Gastroesophageal sphincter (tissue), 4 donors: ENCODE measurements around the gene STAP2. TPM values are rescaled to one million over a fixed set of nuclear protein-coding genes. Genes with fewer than 3 reads are reported as not detected.

Source experiments
- ATAC-seq: fragments of 150-250 bp; one replicate; pipeline ENCODE4 v1.9.1; 2016; ENCODE audit warnings: mild to moderate bottlenecking, moderate library complexity
- H3K27ac ChIP-seq, 4 donors: fragments of 200-600 bp; sonication (generic) in 3 of 4; 1 replicate in 3 of 4; 2 replicates in 1 of 4; pipeline ENCODE4 v1.5.1; 2016 to 2019
- H3K27me3 ChIP-seq: fragments of 200-600 bp; sonication (generic); one replicate; pipeline ENCODE4 v1.5.1; 2019
- H3K36me3 ChIP-seq, 2 donors: fragments of 200-600 bp; sonication (generic); one replicate each; pipeline ENCODE4 v1.5.1; 2019; ENCODE audit warnings: control low read depth in 1 of 2
- H3K4me1 ChIP-seq, 3 donors: fragments of 200-600 bp; sonication (generic); 1 replicate in 2 of 3; 2 replicates in 1 of 3; pipeline ENCODE4 v1.5.1; 2016 to 2019; ENCODE audit warnings: control low read depth in 2 of 3
- H3K4me3 ChIP-seq, 2 donors: fragments of 200-600 bp; sonication (generic); one replicate each; pipeline ENCODE4 v1.5.1; 2019; ENCODE audit warnings: mild to moderate bottlenecking in 1 of 2, moderate library complexity in 1 of 2
- H3K9me3 ChIP-seq, 3 donors: fragments of 200-600 bp; sonication (generic); one replicate each; pipeline ENCODE4 v1.5.1; 2017 to 2019; ENCODE audit warnings: control low read depth in 2 of 3
- CTCF ChIP-seq, 4 experiments: fragments of 200-600 bp in 2 of 4; fragments of 450-650 bp in 2 of 4; sonication (generic) in 1 of 4; IDR thresholded peaks; one replicate each; pipeline ENCODE4 v1.5.1; 2017 to 2019; ENCODE audit warnings: antibody characterized with exemption in 4 of 4, mild to moderate bottlenecking in 2 of 4, moderate library complexity in 2 of 4
- EP300 ChIP-seq: sonication (generic); formaldehyde crosslinking; IDR thresholded peaks from one replicate; pipeline ENCODE4 v1.6.1; 2017; ENCODE audit warnings: antibody characterized with exemption, mild to moderate bottlenecking
- POLR2A ChIP-seq, 2 donors: fragments of 450-650 bp; IDR thresholded peaks; one replicate each; pipeline ENCODE4 v1.6.1; 2017; ENCODE audit warnings: antibody characterized with exemption in 2 of 2, mild to moderate bottlenecking in 2 of 2, moderate library complexity in 1 of 2
- POLR2AphosphoS5 ChIP-seq: sonication (generic); formaldehyde crosslinking; IDR thresholded peaks from one replicate; pipeline ENCODE4 v1.6.1; 2017; ENCODE audit warnings: antibody characterized with exemption
- WGBS, 2 donors: methylation state at CpG; one replicate each; pipeline ENCODE4 v1.1.5; 2018; ENCODE audit warnings: low coverage in 1 of 2; 5-methylcytosine and 5-hydroxymethylcytosine counted together
- total RNA-seq, 4 donors: library from RNA; depleted of rRNA; stranded (reverse); fragments of >200 nt; gene quantifications; one replicate each; pipeline ENCODE4 v1.1.0, GENCODE V29; 2016

Gene STAP2
- total RNA-seq, 4 donors from 2014 or later: 1.4 to 5.6 (median 4.9) TPM; not detected in 1

DNA sequence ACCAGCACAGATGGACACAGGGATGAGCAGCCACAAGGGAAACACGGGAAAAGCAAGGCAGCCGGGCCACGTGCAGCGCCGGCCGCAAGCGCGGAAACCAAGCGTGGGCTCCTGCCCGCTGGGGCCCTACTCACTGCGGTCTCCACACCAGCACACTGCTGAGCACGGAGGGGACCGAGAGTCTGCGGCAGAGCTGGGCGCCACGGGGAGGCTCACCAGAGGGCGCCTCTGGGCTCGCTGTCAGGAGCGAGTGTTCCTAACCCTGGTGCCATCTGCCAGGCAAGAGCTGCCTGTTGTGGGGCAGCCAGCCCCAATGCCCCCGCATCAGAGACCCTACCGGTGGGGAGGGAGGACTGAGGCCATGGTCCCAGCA, 31.2 kb upstream of the STAP2 start:
- Histone ChIP-seq H3K27ac (peak overlapping the region in 3 of 4 donors; percentile 72 to 87 (median 87)), H3K36me3 (peaks cover 0 to 28% of the 10 kb centered on the region in 2 donors), H3K9me3 (no peaks in the 10 kb centered on the region), H3K27me3 (no peaks in the 10 kb centered on the region), H3K4me1 (peaks cover 0 to 77% (median 72%) of the 10 kb centered on the region in 3 donors), H3K4me3 (peak overlapping the region in 1 of 2 donors; percentile 32)
- ATAC-seq: peak; percentile 13
- peak in 1 of 2 donors; percentile 10 for TF ChIP-seq POLR2A (IDR thresholded peaks at IDR 0.05)
- peak in 3 of 4 experiments; percentile 30 to 75 (median 61) for TF ChIP-seq CTCF (IDR thresholded peaks at IDR 0.05)
- TF ChIP-seq POLR2AphosphoS5: no peak
- WGBS, 2 donors: no CpG with 5 or more reads among the region's 21 CpGs

DNA sequence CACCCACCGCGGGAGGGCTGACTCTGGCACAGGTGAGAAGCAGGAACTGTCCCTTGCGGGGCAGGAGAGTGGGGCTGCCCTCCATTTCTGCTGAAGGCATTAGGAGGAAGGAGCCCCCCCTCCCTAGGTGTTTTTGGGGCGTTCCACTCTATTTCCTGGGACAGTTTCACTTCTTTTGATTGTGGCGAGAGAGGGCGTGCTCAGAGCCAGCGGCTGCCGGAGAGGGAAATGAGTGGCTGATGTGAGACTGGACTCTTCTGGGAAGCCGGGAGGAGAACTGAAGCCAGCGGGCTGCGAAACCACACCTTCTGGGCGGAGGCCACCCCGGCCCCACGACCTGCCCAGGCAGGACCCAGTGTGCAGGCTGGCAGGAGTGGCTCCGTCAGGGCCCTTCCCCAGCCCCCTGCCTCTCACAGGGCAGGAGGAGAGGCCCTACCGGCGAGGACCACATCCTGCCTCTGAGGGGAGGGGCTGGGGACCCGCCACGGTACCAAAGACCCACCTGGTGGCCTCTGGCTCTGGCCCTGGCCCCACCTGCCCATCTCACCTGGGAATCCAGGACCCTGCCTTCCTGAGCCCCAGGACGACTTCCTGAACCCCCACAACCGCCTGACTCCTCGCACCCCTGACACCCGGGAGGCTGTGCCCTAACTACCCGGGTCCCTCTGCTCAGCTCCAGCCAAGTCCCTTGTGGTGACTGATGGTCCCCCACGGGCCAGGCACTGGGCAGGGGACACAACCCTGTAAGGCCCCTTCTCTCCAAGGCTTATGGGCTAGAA, 30.7 kb upstream of the STAP2 start:
- TF ChIP-seq CTCF (IDR thresholded peaks at IDR 0.05) (no peak), EP300 (no peak), POLR2AphosphoS5 (peak; percentile 39), POLR2A (IDR thresholded peaks at IDR 0.05) (no peak)
- 33 to 65% methylated on average over 2 to 4 of the region's 25 CpGs for WGBS, 2 donors
- H3K9me3 ChIP-seq: no peaks in the 10 kb centered on the region
- no peaks in the 10 kb centered on the region for H3K27me3 ChIP-seq
- peaks cover 0 to 34% of the 10 kb centered on the region in 2 donors for H3K36me3 ChIP-seq
- H3K4me3 ChIP-seq: peak overlapping the region in 1 of 2 donors; percentile 32
- H3K4me1 ChIP-seq: peaks cover 0 to 71% (median 66%) of the 10 kb centered on the region in 3 donors
- ATAC-seq: peak; percentile 48
- peak overlapping the region in 3 of 4 donors; percentile 72 to 87 (median 87) for H3K27ac ChIP-seq

- Histone ChIP-seq H3K27ac (peak overlapping the region in 3 of 4 donors; percentile 72 to 87 (median 87)), H3K4me3 (no peak overlapping the region)
- no peak for ATAC-seq
Measured at GRCh38 chr19:4368128-4368820, 29.6 kb upstream of the STAP2 start.

DNA sequence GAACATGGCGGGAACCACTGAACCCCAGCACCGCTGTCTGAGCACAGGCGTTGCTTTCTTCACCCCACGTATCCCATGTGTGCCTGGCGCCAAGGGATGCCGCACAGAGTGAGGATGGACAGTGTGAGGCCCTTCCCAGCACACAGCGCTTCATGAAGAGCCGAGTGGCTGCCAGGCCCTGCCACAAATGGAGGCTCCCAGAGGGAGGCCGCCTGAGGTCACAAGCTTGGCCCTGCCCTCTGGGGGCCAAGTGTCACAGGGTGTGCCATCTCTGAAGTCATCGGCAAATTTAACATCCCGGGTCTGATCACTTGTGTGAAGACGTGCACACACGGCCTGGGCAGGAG, 29.1 kb upstream of the STAP2 start:
- TF ChIP-seq POLR2A (IDR thresholded peaks at IDR 0.05) (no peak), EP300 (no peak), CTCF (IDR thresholded peaks at IDR 0.05) (no peak), POLR2AphosphoS5 (no peak)
- peaks cover 0 to 50% of the 10 kb centered on the region in 2 donors for H3K36me3 ChIP-seq
- no peak overlapping the region for H3K4me3 ChIP-seq
- no peaks in the 10 kb centered on the region for H3K9me3 ChIP-seq
- peaks cover 0 to 56% (median 53%) of the 10 kb centered on the region in 3 donors for H3K4me1 ChIP-seq
- peak overlapping the region in 3 of 4 donors; percentile 72 to 87 (median 87) for H3K27ac ChIP-seq
- ATAC-seq: no peak
- WGBS, 2 donors: no CpG with 5 or more reads among the region's 13 CpGs
- H3K27me3 ChIP-seq: no peaks in the 10 kb centered on the region

More at GRCh38 chr19:4368128-4368820, 29.6 kb upstream of the STAP2 start:
- H3K27me3 ChIP-seq: no peaks in the 10 kb centered on the region
- H3K4me1 ChIP-seq: peaks cover 0 to 61% (median 59%) of the 10 kb centered on the region in 3 donors
- 16% methylated on average over 6 of the region's 19 CpGs; no CpG with 5 or more reads in 1 of the 2 donors for WGBS, 2 donors
- H3K9me3 ChIP-seq: no peaks in the 10 kb centered on the region
- TF ChIP-seq EP300: no peak
- TF ChIP-seq POLR2A (IDR thresholded peaks at IDR 0.05): no peak
- TF ChIP-seq POLR2AphosphoS5: no peak
- no peak for TF ChIP-seq CTCF (IDR thresholded peaks at IDR 0.05)
- peaks cover 0 to 44% of the 10 kb centered on the region in 2 donors for H3K36me3 ChIP-seq
